ENCODE measurements around the gene TNNT2.

DNA sequence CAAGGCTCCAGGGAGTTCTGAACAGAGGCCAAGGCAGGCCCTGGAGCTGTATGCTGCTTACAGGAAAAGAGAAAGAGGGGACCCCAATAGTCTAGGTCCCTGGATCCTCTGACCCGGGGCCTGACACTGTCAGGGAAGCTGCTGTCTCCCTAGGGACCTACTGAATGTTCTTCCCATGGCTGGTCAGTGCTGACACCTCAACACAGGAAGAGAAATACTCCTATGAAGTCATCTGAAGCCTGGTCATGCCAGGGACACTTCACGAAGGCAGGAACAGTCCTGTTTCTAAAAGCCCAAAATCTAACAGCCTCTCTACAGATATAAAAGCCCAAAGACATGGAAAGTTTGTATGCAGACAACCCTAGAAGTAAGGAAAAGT is 23.4 kb upstream of the TNNT2 start:
- no peak for TF ChIP-seq CTCF (IDR thresholded peaks at IDR 0.05; ENCODE audit: insufficient read depth, low read depth, low read length)
- TF ChIP-seq EZH2 (IDR thresholded peaks at IDR 0.05; ENCODE audit: insufficient read depth, low read length): no peak
